ENCODE results near the gene TRMT10B.

DNA sequence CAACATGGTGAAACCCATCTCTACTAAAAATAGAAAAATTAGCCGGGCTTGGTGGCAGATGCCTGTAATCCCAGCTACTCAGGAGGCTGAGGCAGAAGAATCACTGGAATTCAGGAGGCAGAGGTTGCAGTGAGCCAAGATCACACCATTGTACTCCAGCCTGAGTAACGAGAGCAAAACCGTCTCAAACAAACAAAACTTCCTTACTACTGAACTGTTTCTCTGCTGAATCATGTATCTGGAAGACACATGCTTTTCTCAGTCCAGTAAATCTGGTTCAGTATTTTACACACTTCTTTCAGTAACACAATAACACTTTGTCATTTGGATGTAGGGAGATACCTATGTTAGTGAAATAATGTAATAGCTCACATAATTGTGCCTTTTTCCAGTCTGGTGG is 7.9 kb downstream of the TRMT10B start:
- TF ChIP-seq, protein P1, sequence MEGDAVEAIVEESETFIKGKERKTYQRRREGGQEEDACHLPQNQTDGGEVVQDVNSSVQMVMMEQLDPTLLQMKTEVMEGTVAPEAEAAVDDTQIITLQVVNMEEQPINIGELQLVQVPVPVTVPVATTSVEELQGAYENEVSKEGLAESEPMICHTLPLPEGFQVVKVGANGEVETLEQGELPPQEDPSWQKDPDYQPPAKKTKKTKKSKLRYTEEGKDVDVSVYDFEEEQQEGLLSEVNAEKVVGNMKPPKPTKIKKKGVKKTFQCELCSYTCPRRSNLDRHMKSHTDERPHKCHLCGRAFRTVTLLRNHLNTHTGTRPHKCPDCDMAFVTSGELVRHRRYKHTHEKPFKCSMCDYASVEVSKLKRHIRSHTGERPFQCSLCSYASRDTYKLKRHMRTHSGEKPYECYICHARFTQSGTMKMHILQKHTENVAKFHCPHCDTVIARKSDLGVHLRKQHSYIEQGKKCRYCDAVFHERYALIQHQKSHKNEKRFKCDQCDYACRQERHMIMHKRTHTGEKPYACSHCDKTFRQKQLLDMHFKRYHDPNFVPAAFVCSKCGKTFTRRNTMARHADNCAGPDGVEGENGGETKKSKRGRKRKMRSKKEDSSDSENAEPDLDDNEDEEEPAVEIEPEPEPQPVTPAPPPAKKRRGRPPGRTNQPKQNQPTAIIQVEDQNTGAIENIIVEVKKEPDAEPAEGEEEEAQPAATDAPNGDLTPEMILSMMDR (conservative IDR thresholded peaks at IDR 0.05 in 1 of 2, IDR thresholded peaks at IDR 0.05 in 1 of 2; ENCODE audit: low read depth in 1 of 2, low read length in 2 of 2) = no peak
- TF ChIP-seq EZH2 (IDR thresholded peaks at IDR 0.05; ENCODE audit: low read length, missing control alignments) = no peak

All from fibroblast of lung (primary cell).